ENCODE data around the gene GUCA1C. TPM values are rescaled to one million over a fixed set of nuclear protein-coding genes. Genes with fewer than 3 reads are reported as not detected.

The GUCA1C gene, protein sequence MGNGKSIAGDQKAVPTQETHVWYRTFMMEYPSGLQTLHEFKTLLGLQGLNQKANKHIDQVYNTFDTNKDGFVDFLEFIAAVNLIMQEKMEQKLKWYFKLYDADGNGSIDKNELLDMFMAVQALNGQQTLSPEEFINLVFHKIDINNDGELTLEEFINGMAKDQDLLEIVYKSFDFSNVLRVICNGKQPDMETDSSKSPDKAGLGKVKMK
- total RNA-seq (not detected), polyA plus RNA-seq (not detected)
- long read RNA-seq, donor 1 = 0 reads
- long read RNA-seq, donor 2 = 0 reads

DNA sequence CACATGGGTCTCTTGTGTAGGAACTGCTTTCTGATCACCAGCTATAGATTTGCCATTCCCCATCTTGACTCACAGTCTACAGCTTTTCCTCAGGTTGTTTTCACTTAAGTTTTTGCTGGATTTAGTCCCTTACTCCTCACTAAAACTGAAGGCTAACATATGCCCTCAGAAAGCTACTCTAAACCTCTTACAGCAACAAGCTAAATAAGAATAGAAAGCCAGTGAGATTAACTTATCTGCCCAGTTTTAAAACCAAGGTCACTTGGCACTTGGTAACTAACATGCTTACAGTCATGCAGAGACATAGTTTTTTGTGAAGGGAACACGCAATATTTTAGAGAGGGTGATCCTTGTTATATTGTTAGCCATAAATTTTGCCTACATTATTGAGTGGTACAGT lies at the start of gene GUCA1C:
GUCA1C (minus strand) TSS at position 180 of the 400 bp plus-strand sequence; CDS start at position 63, 117 bp downstream.
- Histone ChIP-seq H3K27me3 (replicated peaks in 1 of 7) (peaks cover 0 to 6% (median 0%) of the 10 kb centered on the region in 7 donors), H3K36me3 (no peaks in the 10 kb centered on the region), H3K27ac (no peak within 1 kb of the TSS), H3K4me3 (no peak within 1 kb of the TSS), H3K9me3 (no peaks in the 10 kb centered on the region), H3K4me1 (no peaks in the 10 kb centered on the region)
- TF ChIP-seq POLR2AphosphoS5 (IDR thresholded peaks at IDR 0.05) (no peak), POLR2A (IDR thresholded peaks at IDR 0.05) (no peak)
- TF ChIP-seq, protein P1, sequence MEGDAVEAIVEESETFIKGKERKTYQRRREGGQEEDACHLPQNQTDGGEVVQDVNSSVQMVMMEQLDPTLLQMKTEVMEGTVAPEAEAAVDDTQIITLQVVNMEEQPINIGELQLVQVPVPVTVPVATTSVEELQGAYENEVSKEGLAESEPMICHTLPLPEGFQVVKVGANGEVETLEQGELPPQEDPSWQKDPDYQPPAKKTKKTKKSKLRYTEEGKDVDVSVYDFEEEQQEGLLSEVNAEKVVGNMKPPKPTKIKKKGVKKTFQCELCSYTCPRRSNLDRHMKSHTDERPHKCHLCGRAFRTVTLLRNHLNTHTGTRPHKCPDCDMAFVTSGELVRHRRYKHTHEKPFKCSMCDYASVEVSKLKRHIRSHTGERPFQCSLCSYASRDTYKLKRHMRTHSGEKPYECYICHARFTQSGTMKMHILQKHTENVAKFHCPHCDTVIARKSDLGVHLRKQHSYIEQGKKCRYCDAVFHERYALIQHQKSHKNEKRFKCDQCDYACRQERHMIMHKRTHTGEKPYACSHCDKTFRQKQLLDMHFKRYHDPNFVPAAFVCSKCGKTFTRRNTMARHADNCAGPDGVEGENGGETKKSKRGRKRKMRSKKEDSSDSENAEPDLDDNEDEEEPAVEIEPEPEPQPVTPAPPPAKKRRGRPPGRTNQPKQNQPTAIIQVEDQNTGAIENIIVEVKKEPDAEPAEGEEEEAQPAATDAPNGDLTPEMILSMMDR (IDR thresholded peaks at IDR 0.05 in 8 of 11, conservative IDR thresholded peaks at IDR 0.05 in 3 of 11) = no peak
- 80 to 94% (median 92%) methylated on average over 1 of the region's 1 CpG for WGBS, 5 donors
- DNase-seq = no peak
- intact Hi-C loops (cut with DNase I; ENCODE audit: low total_unique reads) = no loop called here

DNA sequence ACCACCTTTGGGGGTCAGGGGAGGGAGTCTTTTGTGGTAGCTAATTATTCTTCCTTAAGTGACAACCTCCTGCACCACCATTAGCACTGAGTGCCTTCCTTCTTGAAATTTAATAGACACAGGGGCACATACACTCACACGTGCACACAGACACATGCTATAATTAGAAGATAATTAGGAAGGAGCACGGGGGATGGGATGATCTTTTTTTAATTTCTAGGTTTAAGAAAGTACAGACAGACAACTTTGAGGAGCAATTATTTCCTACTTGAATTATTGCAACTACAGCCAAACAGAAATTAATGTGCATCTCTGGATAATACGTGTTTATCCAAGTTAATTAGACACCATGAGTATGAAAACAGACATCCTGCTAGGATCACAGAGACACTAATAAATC lies 44.8 kb upstream of the GUCA1C start:
- Histone ChIP-seq H3K36me3 (no peaks in the 10 kb centered on the region), H3K4me3 (no peak overlapping the region), H3K27ac (no peak overlapping the region), H3K27me3 (replicated peaks in 1 of 7) (peaks cover 0 to 15% (median 0%) of the 10 kb centered on the region in 7 donors), H3K9me3 (no peaks in the 10 kb centered on the region), H3K4me1 (no peaks in the 10 kb centered on the region)
- no peak for TF ChIP-seq POLR2AphosphoS5 (IDR thresholded peaks at IDR 0.05)
- TF ChIP-seq POLR2A (IDR thresholded peaks at IDR 0.05) = no peak
- TF ChIP-seq, protein P1 (IDR thresholded peaks at IDR 0.05 in 8 of 11, conservative IDR thresholded peaks at IDR 0.05 in 3 of 11) = no peak
- intact Hi-C loops (cut with DNase I; ENCODE audit: low total_unique reads) = no loop called here
- WGBS, 5 donors = 49 to 80% (median 66%) methylated on average over 3 of the region's 3 CpGs
- DNase-seq = no peak

DNA sequence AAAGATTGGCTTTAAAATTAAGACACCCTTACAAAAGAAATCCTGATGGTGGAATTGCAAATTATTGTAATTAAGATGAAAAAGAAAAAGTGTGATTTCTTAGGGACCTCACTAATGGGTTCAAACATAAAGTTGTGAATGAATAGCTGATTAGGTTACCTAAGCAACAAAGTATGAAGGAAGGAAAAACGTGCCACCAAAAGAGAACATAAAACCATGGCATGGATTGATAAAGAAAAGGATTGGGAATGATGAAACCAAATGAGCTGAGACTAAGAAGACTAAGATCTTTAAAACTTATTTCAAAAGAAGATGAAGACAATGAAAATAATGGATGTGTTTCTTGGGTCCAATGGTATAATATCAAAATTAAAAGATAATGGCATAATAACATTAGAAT lies 32.2 kb upstream of the GUCA1C start:
- H3K9me3 ChIP-seq = no peaks in the 10 kb centered on the region
- H3K4me3 ChIP-seq = no peak overlapping the region
- 0 to 6% (median 2%) methylated on average over 1 of the region's 1 CpG for WGBS, 5 donors
- H3K27ac ChIP-seq = no peak overlapping the region
- TF ChIP-seq, protein P1 (IDR thresholded peaks at IDR 0.05 in 8 of 11, conservative IDR thresholded peaks at IDR 0.05 in 3 of 11) = no peak
- TF ChIP-seq POLR2AphosphoS5 (IDR thresholded peaks at IDR 0.05) (no peak), POLR2A (IDR thresholded peaks at IDR 0.05) (no peak)
- DNase-seq = no peak
- no peaks in the 10 kb centered on the region for H3K4me1 ChIP-seq
- no peaks in the 10 kb centered on the region for H3K36me3 ChIP-seq
- intact Hi-C loops (cut with DNase I; ENCODE audit: low total_unique reads) = no loop called here
- H3K27me3 ChIP-seq (replicated peaks in 1 of 7) = no peaks in the 10 kb centered on the region

DNA sequence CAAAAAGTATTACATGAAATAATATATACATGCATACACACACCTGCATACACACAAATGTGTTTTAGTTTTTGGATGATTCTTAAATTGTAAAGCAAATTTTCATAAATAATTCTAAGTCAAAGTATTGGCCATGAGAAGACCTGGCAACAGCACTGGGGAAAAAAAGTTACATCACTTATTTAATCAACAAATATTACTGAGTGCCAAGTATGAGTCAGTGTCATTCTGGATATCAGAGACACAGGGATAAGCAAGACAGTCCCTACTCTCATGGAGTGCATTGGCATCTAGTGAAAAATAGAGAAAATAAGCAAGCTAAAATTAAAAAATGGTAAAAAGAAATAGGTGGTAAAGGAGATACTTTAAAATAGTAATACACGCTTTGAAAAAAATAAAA lies 29.4 kb upstream of the GUCA1C start:
- intact Hi-C loops (cut with DNase I; ENCODE audit: low total_unique reads) = no loop called here
- no peaks in the 10 kb centered on the region for H3K27me3 ChIP-seq (replicated peaks in 1 of 7)
- H3K9me3 ChIP-seq = no peaks in the 10 kb centered on the region
- H3K4me1 ChIP-seq = no peaks in the 10 kb centered on the region
- no peak for TF ChIP-seq POLR2A (IDR thresholded peaks at IDR 0.05)
- no peak for TF ChIP-seq POLR2AphosphoS5 (IDR thresholded peaks at IDR 0.05)
- TF ChIP-seq, protein P1 (IDR thresholded peaks at IDR 0.05 in 8 of 11, conservative IDR thresholded peaks at IDR 0.05 in 3 of 11) = no peak
- no peak for DNase-seq
- H3K36me3 ChIP-seq = no peaks in the 10 kb centered on the region
- no peak overlapping the region for H3K4me3 ChIP-seq
- H3K27ac ChIP-seq = no peak overlapping the region
- WGBS, 5 donors = 94 to 100% (median 98%) methylated on average over 1 of the region's 1 CpG

Data from spleen (tissue), 13 donors.